Vagina (tissue), 2 donors: ENCODE measurements around the gene RNF217. TPM values are rescaled to one million over a fixed set of nuclear protein-coding genes. Genes with fewer than 3 reads are reported as not detected.

Experiments
- DNase-seq, 2 donors: peaks; one replicate each; pipeline ENCODE4 v3.0.0-alpha.2; 2017; ENCODE audit errors: extremely low spot score in 2 of 2
- H3K27ac ChIP-seq: fragments of 200-600 bp; sonication (generic); one replicate; pipeline ENCODE4 v1.5.1; 2019
- H3K27me3 ChIP-seq: fragments of 200-600 bp; sonication (generic); one replicate; pipeline ENCODE4 v1.5.1; 2019
- H3K36me3 ChIP-seq, 2 donors: fragments of 200-600 bp; sonication (generic); one replicate each; pipeline ENCODE4 v1.5.1; 2017 to 2019
- H3K4me1 ChIP-seq: fragments of 200-600 bp; sonication (generic); one replicate; pipeline ENCODE4 v1.5.1; 2019
- H3K4me3 ChIP-seq, 2 donors: fragments of 200-600 bp; sonication (generic); 1 replicate in 1 of 2; 2 replicates in 1 of 2; pipeline ENCODE4 v1.5.1; 2016 to 2019
- H3K9me3 ChIP-seq: fragments of 200-600 bp; sonication (generic); one replicate; pipeline ENCODE4 v1.5.1; 2019
- CTCF ChIP-seq, 3 experiments: fragments of 450-650 bp in 2 of 3; fragments of 200-600 bp in 1 of 3; sonication (generic) in 1 of 3; IDR thresholded peaks; one replicate each; pipeline ENCODE4 v1.5.1; 2017 to 2019; ENCODE audit warnings: antibody characterized with exemption in 3 of 3, mild to moderate bottlenecking in 2 of 3, moderate library complexity in 2 of 3
- POLR2A ChIP-seq, 2 donors: fragments of 450-650 bp; IDR thresholded peaks; one replicate each; pipeline ENCODE4 v1.6.1; 2017; ENCODE audit warnings: antibody characterized with exemption in 2 of 2, mild to moderate bottlenecking in 2 of 2, moderate library complexity in 2 of 2
- POLR2AphosphoS5 ChIP-seq, 2 donors: sonication (generic); formaldehyde crosslinking; IDR thresholded peaks; one replicate each; pipeline ENCODE4 v1.9.0; 2017; ENCODE audit warnings: antibody characterized with exemption in 2 of 2, mild to moderate bottlenecking in 2 of 2, low read depth in 1 of 2; ENCODE audit not compliant: insufficient read depth in 1 of 2
- intact Hi-C: fragments of 100-400 bp; cut with DNase I; formaldehyde crosslinking; loops from one replicate; pipeline ENCODE4 v1.15.1; 2023
- total RNA-seq: library from RNA; depleted of rRNA; stranded (reverse); fragments of >200 nt; gene quantifications from one replicate; pipeline ENCODE4 v1.2.3, GENCODE V29; 2016

Gene RNF217
- total RNA-seq, 1 donor from 2014 or later = 26.0 TPM

GRCh38 chr6:125048274-125048673, 86.0 kb downstream of the RNF217 start:
- DNase-seq = no peak
- intact Hi-C loops = no loop called here
- H3K27ac ChIP-seq = no peak overlapping the region

GRCh38 chr6:125050663-125051318, 88.6 kb downstream of the RNF217 start:
- H3K9me3 ChIP-seq = no peaks in the 10 kb centered on the region
- TF ChIP-seq POLR2AphosphoS5 (IDR thresholded peaks at IDR 0.05; ENCODE audit: insufficient read depth in 1 of 2, low read depth in 1 of 2) = no peak
- no peak for DNase-seq
- H3K27me3 ChIP-seq = no peaks in the 10 kb centered on the region
- H3K36me3 ChIP-seq = no peaks in the 10 kb centered on the region
- intact Hi-C loops = no loop called here
- no peaks in the 10 kb centered on the region for H3K4me1 ChIP-seq
- H3K4me3 ChIP-seq = no peak overlapping the region
- no peak overlapping the region for H3K27ac ChIP-seq

More at GRCh38 chr6:125048274-125048673, 86.0 kb downstream of the RNF217 start:
- Histone ChIP-seq H3K4me3 (no peak overlapping the region), H3K9me3 (no peaks in the 10 kb centered on the region), H3K36me3 (peaks cover 0 to 4% of the 10 kb centered on the region in 2 donors), H3K27me3 (no peaks in the 10 kb centered on the region), H3K4me1 (no peaks in the 10 kb centered on the region)
- no peak for TF ChIP-seq POLR2A (IDR thresholded peaks at IDR 0.05)
- TF ChIP-seq POLR2AphosphoS5 (IDR thresholded peaks at IDR 0.05; ENCODE audit: insufficient read depth in 1 of 2, low read depth in 1 of 2) = no peak
- no peak for TF ChIP-seq CTCF (IDR thresholded peaks at IDR 0.05)

- H3K36me3 ChIP-seq = no peaks in the 10 kb centered on the region
- TF ChIP-seq POLR2AphosphoS5 (IDR thresholded peaks at IDR 0.05; ENCODE audit: insufficient read depth in 1 of 2, low read depth in 1 of 2) (no peak), POLR2A (IDR thresholded peaks at IDR 0.05) (no peak)
- H3K9me3 ChIP-seq = no peaks in the 10 kb centered on the region
- intact Hi-C loops = no loop called here
- H3K27ac ChIP-seq = no peak overlapping the region
- no peaks in the 10 kb centered on the region for H3K4me1 ChIP-seq
- no peak overlapping the region for H3K4me3 ChIP-seq
- no peaks in the 10 kb centered on the region for H3K27me3 ChIP-seq
- DNase-seq = no peak
Measured at GRCh38 chr6:125053809-125054208, 91.6 kb downstream of the RNF217 start.

GRCh38 chr6:125054331-125054730, 92.1 kb downstream of the RNF217 start:
- H3K27me3 ChIP-seq = no peaks in the 10 kb centered on the region
- no peaks in the 10 kb centered on the region for H3K36me3 ChIP-seq
- no peak overlapping the region for H3K27ac ChIP-seq
- TF ChIP-seq CTCF (IDR thresholded peaks at IDR 0.05) (no peak), POLR2A (IDR thresholded peaks at IDR 0.05) (no peak), POLR2AphosphoS5 (IDR thresholded peaks at IDR 0.05; ENCODE audit: insufficient read depth in 1 of 2, low read depth in 1 of 2) (no peak)
- H3K4me1 ChIP-seq = no peaks in the 10 kb centered on the region
- no peak overlapping the region for H3K4me3 ChIP-seq
- DNase-seq = no peak
- intact Hi-C loops = no loop called here
- no peaks in the 10 kb centered on the region for H3K9me3 ChIP-seq

GRCh38 chr6:125057392-125058246, 95.4 kb downstream of the RNF217 start:
- Histone ChIP-seq H3K9me3 (no peaks in the 10 kb centered on the region), H3K4me3 (no peak overlapping the region), H3K27me3 (no peaks in the 10 kb centered on the region), H3K27ac (no peak overlapping the region), H3K36me3 (no peaks in the 10 kb centered on the region), H3K4me1 (no peaks in the 10 kb centered on the region)
- TF ChIP-seq POLR2A (IDR thresholded peaks at IDR 0.05) (no peak), POLR2AphosphoS5 (IDR thresholded peaks at IDR 0.05; ENCODE audit: insufficient read depth in 1 of 2, low read depth in 1 of 2) (no peak), CTCF (IDR thresholded peaks at IDR 0.05) (no peak)
- DNase-seq = no peak
- intact Hi-C loops = no loop called here

GRCh38 chr6:125058546-125058945, 96.3 kb downstream of the RNF217 start:
- intact Hi-C loops = no loop called here
- TF ChIP-seq POLR2A (IDR thresholded peaks at IDR 0.05) (no peak), POLR2AphosphoS5 (IDR thresholded peaks at IDR 0.05; ENCODE audit: insufficient read depth in 1 of 2, low read depth in 1 of 2) (no peak), CTCF (IDR thresholded peaks at IDR 0.05) (no peak)

More at GRCh38 chr6:125058546-125058945, 96.3 kb downstream of the RNF217 start:
- Histone ChIP-seq H3K4me1 (no peaks in the 10 kb centered on the region), H3K36me3 (no peaks in the 10 kb centered on the region), H3K27ac (no peak overlapping the region), H3K27me3 (no peaks in the 10 kb centered on the region), H3K4me3 (no peak overlapping the region), H3K9me3 (no peaks in the 10 kb centered on the region)
- no peak for DNase-seq
